H1 (cell line): ENCODE data around the gene SATB2. TPM values are rescaled to one million over a fixed set of nuclear protein-coding genes. Genes with fewer than 3 reads are reported as not detected.

Experiments used
- CTCF ChIA-PET: fragments of 300-600 bp; sonication (Branson Sonifier 250); formaldehyde crosslinking; loops from one replicate; lab custom pipeline; 2021; ENCODE audit not compliant: partially characterized antibody; lab: Charles Lee
- POLR2A ChIA-PET: fragments of 300-600 bp; sonication (Branson Sonifier 250); formaldehyde crosslinking; loops from one replicate; lab custom pipeline; 2021; ENCODE audit warnings: inconsistent platforms; ENCODE audit not compliant: partially characterized antibody; lab: Charles Lee
- DNase-seq, 2 experiments: peaks; one replicate each; pipeline versions ENCODE4 v3.0.0 to v3.0.0-alpha.2; 2010 to 2022; ENCODE audit warnings: low spot score in 2 of 2, low read depth in 1 of 2, mixed read lengths in 1 of 2
- FAIRE-seq: peaks from 2 replicates; lab custom pipeline; 2011; peaks lifted over from hg19 to GRCh38; lab: Jason Lieb, UNC
- H2AFZ ChIP-seq: 2 replicates; pipeline ENCODE4 v1.8.1; 2012; ENCODE audit warnings: low read length, inconsistent platforms
- H2AK5ac ChIP-seq: 2 replicates; pipeline ENCODE4 v1.6.1; 2013; ENCODE audit warnings: low read depth, low read length
- H2BK120ac ChIP-seq: replicated peaks from 2 replicates; pipeline ENCODE3; 2013; ENCODE audit warnings: low read depth, low read length, inconsistent platforms
- H2BK12ac ChIP-seq: 2 replicates; pipeline ENCODE4 v1.6.1; 2013; ENCODE audit warnings: low read depth, low read length
- H2BK15ac ChIP-seq: 2 replicates; pipeline ENCODE4 v1.6.1; 2013; ENCODE audit warnings: low read length
- H2BK20ac ChIP-seq: 2 replicates; pipeline ENCODE4 v1.6.1; 2013; ENCODE audit warnings: low read length
- H2BK5ac ChIP-seq: 2 replicates; pipeline ENCODE4 v1.6.1; 2013; ENCODE audit warnings: low read depth, low read length
- H3K14ac ChIP-seq: 2 replicates; pipeline ENCODE4 v1.6.1; 2013; ENCODE audit warnings: inconsistent platforms; ENCODE audit not compliant: insufficient read length
- H3K18ac ChIP-seq: 2 replicates; pipeline ENCODE4 v1.6.1; 2013; ENCODE audit warnings: low read length; ENCODE audit errors: extremely low read depth
- H3K23ac ChIP-seq: 2 replicates; pipeline ENCODE4 v1.6.1; 2013; ENCODE audit warnings: inconsistent platforms; ENCODE audit not compliant: insufficient read length
- H3K23me2 ChIP-seq: 2 replicates; pipeline ENCODE4 v1.6.1; 2013; ENCODE audit warnings: low read depth, low read length
- H3K27ac ChIP-seq: 2 replicates; pipeline ENCODE4 v1.6.1; 2011; ENCODE audit warnings: low read depth, low read length, inconsistent platforms
- H3K27me3 ChIP-seq, 4 experiments: replicated peaks in 1 of 4; 1 replicate in 1 of 4; 2 replicates in 3 of 4; pipeline versions ENCODE4 v1.6.1 to v1.8.1; 2011 to 2013; ENCODE audit warnings: low read length in 3 of 4, mild to moderate bottlenecking in 3 of 4, inconsistent platforms in 2 of 4, mixed read lengths in 2 of 4, moderate library complexity in 1 of 4; ENCODE audit not compliant: control insufficient read depth in 3 of 4, insufficient read depth in 3 of 4; ENCODE audit errors: extremely low read depth in 1 of 4
- H3K36me3 ChIP-seq, 4 experiments: 2 replicates each; pipeline versions ENCODE4 v1.6.1 to v1.8.1; 2011 to 2013; ENCODE audit warnings: mild to moderate bottlenecking in 4 of 4, low read length in 3 of 4, moderate library complexity in 2 of 4, control low read depth in 1 of 4, inconsistent platforms in 1 of 4; ENCODE audit not compliant: insufficient read depth in 4 of 4, control insufficient read depth in 2 of 4
- H3K4ac ChIP-seq: replicated peaks from 2 replicates; pipeline ENCODE3; 2013; ENCODE audit warnings: low read length, low read depth, mixed read lengths, inconsistent platforms; ENCODE audit not compliant: insufficient read length
- H3K4me1 ChIP-seq, 4 experiments: replicated peaks in 1 of 4; 1 replicate in 1 of 4; 2 replicates in 3 of 4; pipeline versions ENCODE4 v1.6.1 to v1.8.1; 2011 to 2013; ENCODE audit warnings: low read length in 3 of 4, inconsistent platforms in 2 of 4, mixed read lengths in 1 of 4; ENCODE audit not compliant: insufficient read depth in 4 of 4, control insufficient read depth in 3 of 4
- H3K4me2 ChIP-seq, 2 experiments: 2 replicates each; pipeline versions ENCODE4 v1.6.1 to v1.8.1; 2011 to 2013; ENCODE audit warnings: low read depth in 2 of 2, low read length in 2 of 2, control low read depth in 1 of 2, inconsistent platforms in 1 of 2, mild to moderate bottlenecking in 1 of 2; ENCODE audit not compliant: insufficient read depth in 1 of 2
- H3K4me3 ChIP-seq, 4 experiments: fragments of 200-600, 300-600 bp in 1 of 4; sonication (generic), shearing (Covaris generic), sonication (Bioruptor Twin) in 1 of 4; 2 replicates each; pipeline versions ENCODE4 v1.5.1 to v1.8.1; 2011 to 2016; ENCODE audit warnings: low read length in 4 of 4, low read depth in 3 of 4, control low read depth in 2 of 4, inconsistent platforms in 2 of 4, mild to moderate bottlenecking in 2 of 4, mixed read lengths in 1 of 4, moderate library complexity in 1 of 4; ENCODE audit not compliant: insufficient read depth in 2 of 4; ENCODE audit errors: extremely low read depth in 1 of 4
- H3K56ac ChIP-seq: replicated peaks from 2 replicates; pipeline ENCODE3; 2013; ENCODE audit warnings: low read depth, mild to moderate bottlenecking, mixed read lengths, low read length, inconsistent platforms; ENCODE audit not compliant: insufficient read length
- H3K79me1 ChIP-seq: 2 replicates; pipeline ENCODE4 v1.6.1; 2013; ENCODE audit warnings: low read depth, low read length, control low read depth
- H3K79me2 ChIP-seq, 2 experiments: 2 replicates each; pipeline versions ENCODE4 v1.6.1 to v1.8.1; 2012 to 2013; ENCODE audit warnings: low read length in 2 of 2, mild to moderate bottlenecking in 2 of 2, inconsistent platforms in 1 of 2; ENCODE audit not compliant: insufficient read depth in 2 of 2, control insufficient read depth in 1 of 2
- H3K9ac ChIP-seq, 4 experiments: replicated peaks in 1 of 4; 1 replicate in 1 of 4; 2 replicates in 3 of 4; pipeline versions ENCODE4 v1.6.1 to v1.8.1; 2011 to 2013; ENCODE audit warnings: low read depth in 3 of 4, low read length in 3 of 4, control low read depth in 2 of 4, mild to moderate bottlenecking in 2 of 4, moderate library complexity in 2 of 4, inconsistent platforms in 1 of 4; ENCODE audit errors: extremely low read depth in 1 of 4
- H3K9me3 ChIP-seq, 2 experiments: 2 replicates each; pipeline versions ENCODE4 v1.6.1 to v1.8.1; 2012 to 2013; ENCODE audit warnings: mild to moderate bottlenecking in 2 of 2, moderate library complexity in 2 of 2, control low read depth in 1 of 2, inconsistent platforms in 1 of 2, low read depth in 1 of 2, low read length in 1 of 2, mixed read lengths in 1 of 2; ENCODE audit not compliant: insufficient read depth in 2 of 2
- H4K20me1 ChIP-seq, 2 experiments: replicated peaks in 1 of 2; 2 replicates each; pipeline versions ENCODE3 to v1.8.1; 2011 to 2013; ENCODE audit warnings: inconsistent platforms in 2 of 2, low read length in 2 of 2, mild to moderate bottlenecking in 1 of 2; ENCODE audit not compliant: insufficient read depth in 2 of 2, control insufficient read depth in 1 of 2
- H4K5ac ChIP-seq: 2 replicates; pipeline ENCODE4 v1.6.1; 2013; ENCODE audit warnings: low read length, low read depth, mixed read lengths, inconsistent platforms; ENCODE audit not compliant: insufficient read length
- H4K8ac ChIP-seq: 2 replicates; pipeline ENCODE4 v1.8.0; 2013; ENCODE audit warnings: mild to moderate bottlenecking, moderate library complexity, low read length, inconsistent platforms; ENCODE audit not compliant: insufficient read depth; ENCODE audit errors: extremely low read depth
- H4K91ac ChIP-seq: replicated peaks from 2 replicates; pipeline ENCODE3; 2013; ENCODE audit warnings: low read length, mixed read lengths, inconsistent platforms; ENCODE audit not compliant: insufficient read length
- BACH1 ChIP-seq: IDR thresholded peaks from 2 replicates; pipeline ENCODE4 v1.6.1; 2012; ENCODE audit warnings: low read length, improper control_type of control experiment
- CHD2 ChIP-seq: IDR thresholded peaks from 2 replicates; pipeline ENCODE4 v1.6.1; 2012; ENCODE audit warnings: low read length, improper control_type of control experiment
- MAFK ChIP-seq: IDR thresholded peaks from 2 replicates; pipeline ENCODE4 v1.6.1; 2012; ENCODE audit warnings: low read depth, mild to moderate bottlenecking, improper control_type of control experiment, low read length
- PHF8 ChIP-seq: fragments of 200-600 bp; sonication (generic); conservative IDR thresholded peaks from 2 replicates; pipeline ENCODE4 v1.7.1; 2012; ENCODE audit warnings: low read depth, mild to moderate bottlenecking, inconsistent platforms, low read length, moderate library complexity
- RAD21 ChIP-seq, 2 experiments: IDR thresholded peaks in 1 of 2; conservative IDR thresholded peaks in 1 of 2; 2 replicates each; pipeline ENCODE4 v1.6.1; 2011; ENCODE audit warnings: low read depth in 2 of 2, low read length in 2 of 2, improper control_type of control experiment in 1 of 2, inconsistent platforms in 1 of 2, mild to moderate bottlenecking in 1 of 2, moderate library complexity in 1 of 2
- RNF2 ChIP-seq: fragments of 200-900, 300-1000 bp; sonication (generic); IDR thresholded peaks from 2 replicates; pipeline ENCODE4 v1.7.1; 2016; ENCODE audit warnings: borderline replicate concordance, low read depth, mild to moderate bottlenecking, antibody characterized with exemption, low read length; ENCODE audit not compliant: poor library complexity, severe bottlenecking; ENCODE audit errors: missing control alignments
- SUZ12 ChIP-seq: fragments of 200-600 bp; sonication (generic); IDR thresholded peaks from 2 replicates; pipeline ENCODE4 v1.6.1; 2012; ENCODE audit warnings: mild to moderate bottlenecking, inconsistent platforms, low read length, moderate library complexity, mixed read lengths
- TAF1 ChIP-seq: IDR thresholded peaks from 2 replicates; pipeline ENCODE4 v1.6.1; 2011; ENCODE audit warnings: mild to moderate bottlenecking, low read depth, low read length
- ZNF274 ChIP-seq: IDR thresholded peaks from 2 replicates; pipeline ENCODE4 v1.7.0; 2012; ENCODE audit warnings: low read length, borderline replicate concordance; ENCODE audit errors: extremely low read depth
- polyA plus RNA-seq, 7 experiments: library from polyadenylated mRNA; depleted of rRNA in 3 of 7; stranded (reverse) in 5 of 7; unstranded in 2 of 7; fragments of >200 nt in 5 of 7; fragments of 200-250 nt in 2 of 7; gene quantifications; 1 replicate in 5 of 7; 2 replicates in 1 of 7; 4 replicates in 1 of 7; pipeline versions ENCODE4 v1.2.1 to v1.2.3, GENCODE V29; 2011 to 2013; ENCODE audit warnings: missing spikeins in 2 of 7, mixed read lengths in 2 of 7
- total RNA-seq: library from RNA; stranded (reverse); fragmentation: NEBNext Ultra II Directional; extraction: Animal tissue kit (Norgen Biotek cat#: 25700); gene quantifications from 2 replicates; pipeline ENCODE4 v1.2.1, GENCODE V29; 2021
- TF ChIP-seq, protein P1 (sequence below): IDR thresholded peaks from 2 replicates; pipeline ENCODE4 v1.6.1; 2011; ENCODE audit warnings: low read depth, mild to moderate bottlenecking, low read length; ENCODE audit not compliant: insufficient read depth

The SATB2 gene
- total and polyA plus RNA-seq, 2 of the 8 experiments (the other 6 are each of a cell fraction or from before 2014, with no cell fraction given): 1.3 to 5.7 TPM

DNA sequence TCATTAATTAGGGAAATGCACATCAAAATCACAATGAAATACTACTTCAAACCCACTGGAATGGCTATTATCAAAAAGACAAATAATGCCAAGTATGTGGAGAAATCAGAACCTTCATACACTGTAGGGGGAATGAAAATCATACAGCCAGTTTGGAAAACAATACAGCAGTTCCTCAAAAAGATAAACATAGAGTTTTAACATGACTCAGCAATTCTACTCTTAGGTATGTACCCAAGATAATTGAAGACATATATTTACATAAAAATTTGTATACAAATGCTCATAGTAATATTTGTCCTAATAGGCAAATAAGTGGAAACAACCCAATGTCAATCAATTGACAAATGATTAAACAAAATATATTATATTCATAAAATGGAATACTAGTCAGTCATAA is 45.4 kb upstream of the SATB2 start:
- FAIRE-seq: no peak
- TF ChIP-seq, protein P1, sequence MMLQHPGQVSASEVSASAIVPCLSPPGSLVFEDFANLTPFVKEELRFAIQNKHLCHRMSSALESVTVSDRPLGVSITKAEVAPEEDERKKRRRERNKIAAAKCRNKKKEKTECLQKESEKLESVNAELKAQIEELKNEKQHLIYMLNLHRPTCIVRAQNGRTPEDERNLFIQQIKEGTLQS: no peak
- no peak for TF ChIP-seq CHD2
- TF ChIP-seq SUZ12: no peak
- TF ChIP-seq ZNF274: no peak
- TF ChIP-seq PHF8: no peak
- peak; percentile 83 for TF ChIP-seq BACH1
- TF ChIP-seq TAF1: no peak
- TF ChIP-seq RNF2: no peak
- peak; percentile 80; the same call in 1 of the 2 replicates for TF ChIP-seq MAFK
- TF ChIP-seq RAD21 (IDR thresholded peaks at IDR 0.05 in 1 of 2, conservative IDR thresholded peaks at IDR 0.05 in 1 of 2; ENCODE audit: low read depth in 2 of 2, low read length in 2 of 2): no peak

More for the DNA sequence above, 45.4 kb upstream of the SATB2 start:
- no peak overlapping the region for H3K18ac ChIP-seq
- CTCF ChIA-PET: no interaction called here
- no peak overlapping the region for H2BK5ac ChIP-seq
- H3K79me2 ChIP-seq: no peaks in the 10 kb centered on the region
- no peak overlapping the region for H3K27ac ChIP-seq
- H3K9ac ChIP-seq: no peak overlapping the region
- no peak overlapping the region for H3K4me3 ChIP-seq
- DNase-seq: no peak
- H3K4me1 ChIP-seq: no peaks in the 10 kb centered on the region
- H2BK15ac ChIP-seq: no peak overlapping the region
- POLR2A ChIA-PET: no interaction called here
- no peaks in the 10 kb centered on the region for H3K27me3 ChIP-seq
- H3K9me3 ChIP-seq: no peaks in the 10 kb centered on the region
- H4K20me1 ChIP-seq: no peaks in the 10 kb centered on the region
- H3K79me1 ChIP-seq: no peaks in the 10 kb centered on the region
- H4K8ac ChIP-seq: no peak overlapping the region
- H4K91ac ChIP-seq: no peak overlapping the region
- H3K36me3 ChIP-seq: no peaks in the 10 kb centered on the region
- no peak overlapping the region for H3K4ac ChIP-seq
- no peak overlapping the region for H4K5ac ChIP-seq
- H2BK120ac ChIP-seq: no peak overlapping the region
- no peak overlapping the region for H2AK5ac ChIP-seq
- no peak overlapping the region for H2BK20ac ChIP-seq
- no peak overlapping the region for H3K4me2 ChIP-seq
- no peak overlapping the region for H3K14ac ChIP-seq
- no peaks in the 10 kb centered on the region for H3K23me2 ChIP-seq
- no peak overlapping the region for H3K23ac ChIP-seq
- H3K56ac ChIP-seq: no peak overlapping the region
- H2BK12ac ChIP-seq: no peak overlapping the region
- H2AFZ ChIP-seq: no peak overlapping the region
